Neural cell (in vitro differentiated cells): Measurements from ENCODE around the gene TRIO. TPM values are rescaled to one million over a fixed set of nuclear protein-coding genes. Genes with fewer than 3 reads are reported as not detected.

Experiments used
- H2AFZ ChIP-seq: fragments of 200-600, 300-800 bp; sonication (generic), shearing (Covaris generic); 2 replicates; pipeline ENCODE4 v1.6.0; 2014; ENCODE audit warnings: low read depth, mild to moderate bottlenecking, antibody characterized with exemption, low read length, moderate library complexity
- H3F3A ChIP-seq: fragments of 200-600 bp; shearing (Covaris generic); 2 replicates; pipeline ENCODE4 v1.6.1; 2016; ENCODE audit warnings: mild to moderate bottlenecking, moderate library complexity, mixed read lengths, antibody characterized with exemption, low read length; ENCODE audit not compliant: insufficient read depth, poor library complexity, severe bottlenecking
- H3K27ac ChIP-seq: fragments of 200-600, 300-800 bp; sonication (generic), shearing (Covaris generic); 2 replicates; pipeline ENCODE4 v1.5.1; 2014; ENCODE audit warnings: mild to moderate bottlenecking, low read length, moderate library complexity
- H3K27me3 ChIP-seq: fragments of 300-800, 200-600 bp; sonication (generic), shearing (Covaris generic); 2 replicates; pipeline ENCODE4 v1.6.0; 2014; ENCODE audit warnings: mild to moderate bottlenecking, low read depth, low read length, moderate library complexity; ENCODE audit not compliant: insufficient read depth
- H3K36me3 ChIP-seq: fragments of 300-800, 200-600 bp; sonication (generic), shearing (Covaris generic); 2 replicates; pipeline ENCODE4 v1.5.1; 2014; ENCODE audit warnings: mild to moderate bottlenecking, antibody characterized with exemption, low read length, moderate library complexity; ENCODE audit not compliant: insufficient read depth
- H3K4me2 ChIP-seq: fragments of 300-800, 200-600 bp; sonication (generic), shearing (Covaris generic); 2 replicates; pipeline ENCODE4 v1.6.0; 2014; ENCODE audit warnings: mild to moderate bottlenecking, low read length
- H3K4me3 ChIP-seq: fragments of 300-800, 200-600 bp; sonication (generic), shearing (Covaris generic); 2 replicates; pipeline ENCODE4 v1.5.1; 2014; ENCODE audit warnings: mild to moderate bottlenecking, low read length, moderate library complexity
- H3K79me2 ChIP-seq: fragments of 200-600 bp; shearing (Covaris generic); replicated peaks from 2 replicates; pipeline ENCODE4 v1.6.0; 2014; ENCODE audit warnings: mild to moderate bottlenecking, low read length, moderate library complexity; ENCODE audit not compliant: insufficient read depth
- H3K9ac ChIP-seq: fragments of 300-800, 200-600 bp; sonication (generic), shearing (Covaris generic); 2 replicates; pipeline ENCODE4 v1.6.1; 2016; ENCODE audit warnings: mild to moderate bottlenecking, low read length, mixed read lengths
- H3K9me2 ChIP-seq: fragments of 200-600 bp; shearing (Covaris generic); 2 replicates; pipeline ENCODE4 v1.6.1; 2016; ENCODE audit warnings: mild to moderate bottlenecking, low read length, mixed read lengths; ENCODE audit not compliant: insufficient read depth
- H3K9me3 ChIP-seq: fragments of 200-600, 300-800 bp; sonication (generic), shearing (Covaris generic); 2 replicates; pipeline ENCODE4 v1.6.1; 2016; ENCODE audit warnings: mild to moderate bottlenecking, mixed run types, low read length, moderate library complexity, mixed read lengths
- H4K20me1 ChIP-seq: fragments of 200-600 bp; shearing (Covaris generic); 2 replicates; pipeline ENCODE4 v1.6.1; 2016; ENCODE audit warnings: mild to moderate bottlenecking, mixed run types; ENCODE audit not compliant: insufficient read depth
- CTCF ChIP-seq: fragments of 450-650 bp; IDR thresholded peaks from 2 replicates; pipeline ENCODE4 v1.5.1; 2014; ENCODE audit warnings: antibody characterized with exemption, mild to moderate bottlenecking, moderate library complexity; ENCODE audit not compliant: poor library complexity, severe bottlenecking
- EP300 ChIP-seq: fragments of 450-650 bp; conservative IDR thresholded peaks from 2 replicates; pipeline ENCODE4 v1.6.1; 2014; ENCODE audit warnings: antibody characterized with exemption, mild to moderate bottlenecking, moderate library complexity; ENCODE audit not compliant: poor library complexity, severe bottlenecking
- EZH2 ChIP-seq: fragments of 200-600, 300-800 bp; shearing (Covaris generic), sonication (generic); IDR thresholded peaks from 2 replicates; pipeline ENCODE4 v1.6.1; 2014; ENCODE audit warnings: antibody characterized with exemption, low read length, borderline replicate concordance, mild to moderate bottlenecking; ENCODE audit not compliant: insufficient read depth, poor library complexity, severe bottlenecking
- MXI1 ChIP-seq: fragments of 450-650 bp; conservative IDR thresholded peaks from 2 replicates; pipeline ENCODE4 v1.6.1; 2014; ENCODE audit warnings: antibody characterized with exemption, mild to moderate bottlenecking; ENCODE audit not compliant: poor library complexity, severe bottlenecking
- POLR2AphosphoS5 ChIP-seq: IDR thresholded peaks from 2 replicates; pipeline ENCODE4 v1.6.1; 2012
- RAD21 ChIP-seq: fragments of 450-650 bp; conservative IDR thresholded peaks from 2 replicates; pipeline ENCODE4 v1.6.1; 2014; ENCODE audit warnings: antibody characterized with exemption, mild to moderate bottlenecking, moderate library complexity
- REST ChIP-seq: IDR thresholded peaks from 2 replicates; pipeline ENCODE4 v1.6.1; 2012; ENCODE audit warnings: borderline replicate concordance
- SMC3 ChIP-seq: fragments of 450-650 bp; conservative IDR thresholded peaks from 2 replicates; pipeline ENCODE4 v1.6.1; 2014; ENCODE audit warnings: antibody characterized with exemption, mild to moderate bottlenecking, moderate library complexity; ENCODE audit not compliant: poor library complexity
- TAF1 ChIP-seq: IDR thresholded peaks from 2 replicates; pipeline ENCODE4 v1.6.1; 2012; ENCODE audit warnings: low read depth
- polyA plus RNA-seq: library from polyadenylated mRNA; depleted of rRNA; stranded (reverse); fragments of >200 nt; gene quantifications from 2 replicates; pipeline ENCODE4 v1.2.3, GENCODE V29; 2014

Gene TRIO
- polyA plus RNA-seq, 1 donor from 2014 or later: 168 TPM

- TF ChIP-seq SMC3 (no peak), TAF1 (no peak), POLR2AphosphoS5 (no peak), REST (no peak), MXI1 (no peak), CTCF (no peak), EP300 (no peak), RAD21 (no peak), EZH2 (no peak)
- Histone ChIP-seq H3K79me2 (no peaks in the 10 kb centered on the region), H3K4me3 (no peak overlapping the region), H3F3A (no peaks in the 10 kb centered on the region), H3K9me2 (no peaks in the 10 kb centered on the region), H2AFZ (no peak overlapping the region), H3K27ac (no peak overlapping the region), H3K27me3 (no peaks in the 10 kb centered on the region), H4K20me1 (no peaks in the 10 kb centered on the region), H3K36me3 (peaks cover 12% of the 10 kb centered on the region), H3K9me3 (no peaks in the 10 kb centered on the region), H3K9ac (no peak overlapping the region), H3K4me2 (no peak overlapping the region)
Observed at GRCh38 chr5:14512574-14512973, 369.4 kb downstream of the TRIO start.

GRCh38 chr5:14513266-14513665, 370.1 kb downstream of the TRIO start:
- no peak overlapping the region for H3K27ac ChIP-seq
- no peaks in the 10 kb centered on the region for H4K20me1 ChIP-seq
- H3K27me3 ChIP-seq: no peaks in the 10 kb centered on the region
- H3K9ac ChIP-seq: no peak overlapping the region
- H3F3A ChIP-seq: no peaks in the 10 kb centered on the region
- no peaks in the 10 kb centered on the region for H3K9me3 ChIP-seq
- H3K4me2 ChIP-seq: no peak overlapping the region
- H3K4me3 ChIP-seq: no peak overlapping the region
- H2AFZ ChIP-seq: no peak overlapping the region
- TF ChIP-seq RAD21: no peak
- TF ChIP-seq POLR2AphosphoS5: no peak
- no peak for TF ChIP-seq SMC3
- no peak for TF ChIP-seq EZH2
- no peak for TF ChIP-seq REST
- TF ChIP-seq CTCF: no peak
- TF ChIP-seq TAF1: no peak
- no peak for TF ChIP-seq EP300
- TF ChIP-seq MXI1: no peak
- H3K36me3 ChIP-seq: peaks cover 5% of the 10 kb centered on the region
- H3K9me2 ChIP-seq: no peaks in the 10 kb centered on the region
- H3K79me2 ChIP-seq: no peaks in the 10 kb centered on the region
